Kidney epithelial cell (primary cell): Measurements from ENCODE around the gene SH3RF3. TPM values are rescaled to one million over a fixed set of nuclear protein-coding genes. Genes with fewer than 3 reads are reported as not detected.

ENCODE experiments used
- DNase-seq: peaks from one replicate; pipeline ENCODE4 v3.0.0-alpha.2; 2010; ENCODE audit warnings: low read depth
- H3K27me3 ChIP-seq: 2 replicates; pipeline ENCODE4 v1.6.0; 2011; ENCODE audit warnings: low read length; ENCODE audit not compliant: control insufficient read depth, insufficient read depth
- H3K36me3 ChIP-seq: 2 replicates; pipeline ENCODE4 v1.5.1; 2011; ENCODE audit warnings: low read length; ENCODE audit not compliant: control insufficient read depth, insufficient read depth
- H3K4me3 ChIP-seq: 2 replicates; pipeline ENCODE4 v1.5.1; 2011; ENCODE audit warnings: low read depth, mild to moderate bottlenecking, control low read depth, low read length
- CTCF ChIP-seq: IDR thresholded peaks from 2 replicates; pipeline ENCODE4 v1.5.1; 2011; ENCODE audit warnings: mild to moderate bottlenecking, moderate library complexity, low read length, control low read depth, inconsistent platforms; ENCODE audit not compliant: insufficient read depth, poor library complexity, severe bottlenecking
- total RNA-seq: library from RNA; depleted of rRNA; stranded (reverse); fragments of >200 nt; gene quantifications from 2 replicates; pipeline ENCODE4 v1.2.3, GENCODE V29; 2015

The SH3RF3 gene
- total RNA-seq, 1 donor from 2014 or later, result 9.6 TPM

DNA sequence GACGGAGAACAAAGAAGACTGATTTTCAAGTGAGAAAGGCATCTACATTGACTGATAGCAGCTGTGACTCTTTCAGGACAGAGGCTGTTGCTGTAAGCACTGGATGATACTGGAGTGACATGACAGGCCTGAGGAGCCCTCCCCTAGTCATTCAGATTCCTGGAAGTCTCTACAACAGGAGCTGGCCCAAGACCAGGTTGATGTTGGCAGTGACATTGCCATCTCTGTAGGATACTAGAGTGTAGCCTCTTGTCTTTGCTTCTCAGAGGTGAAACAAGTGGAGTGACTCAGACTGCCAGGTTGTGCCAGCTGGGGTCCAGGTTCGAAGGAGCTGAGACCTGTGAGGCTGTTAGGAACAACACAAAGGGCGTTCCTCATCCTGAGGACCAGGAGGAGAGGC, 44.7 kb upstream of the SH3RF3 start:
- TF ChIP-seq CTCF, result no peak
- no peak overlapping the region for H3K4me3 ChIP-seq
- H3K27me3 ChIP-seq, result peaks cover 4% of the 10 kb centered on the region
- no peak for DNase-seq
- H3K36me3 ChIP-seq, result no peaks in the 10 kb centered on the region

- peaks cover 3% of the 10 kb centered on the region for H3K27me3 ChIP-seq
- H3K36me3 ChIP-seq, result no peaks in the 10 kb centered on the region
- no peak for TF ChIP-seq CTCF
- H3K4me3 ChIP-seq, result no peak overlapping the region
- DNase-seq, result no peak
Observed at GRCh38 chr2:109085912-109086742, 42.9 kb upstream of the SH3RF3 start.

GRCh38 chr2:109086743-109087020, 42.3 kb upstream of the SH3RF3 start:
- no peak for TF ChIP-seq CTCF
- Histone ChIP-seq H3K27me3 (no peaks in the 10 kb centered on the region), H3K36me3 (no peaks in the 10 kb centered on the region), H3K4me3 (no peak overlapping the region)
- no peak for DNase-seq

GRCh38 chr2:109087055-109087663, 41.8 kb upstream of the SH3RF3 start:
- Histone ChIP-seq H3K27me3 (no peaks in the 10 kb centered on the region), H3K36me3 (no peaks in the 10 kb centered on the region), H3K4me3 (no peak overlapping the region)
- TF ChIP-seq CTCF, result no peak
- DNase-seq, result no peak

GRCh38 chr2:109089602-109090300, 39.3 kb upstream of the SH3RF3 start:
- no peak overlapping the region for H3K4me3 ChIP-seq
- H3K36me3 ChIP-seq, result no peaks in the 10 kb centered on the region
- no peak for TF ChIP-seq CTCF
- no peaks in the 10 kb centered on the region for H3K27me3 ChIP-seq
- no peak for DNase-seq
